Breast epithelium (tissue), 4 donors: ENCODE measurements around the gene PRDM15. TPM values are rescaled to one million over a fixed set of nuclear protein-coding genes. Genes with fewer than 3 reads are reported as not detected.

Experiments used
- DNase-seq, 2 donors: peaks; one replicate each; pipeline ENCODE4 v3.0.0-alpha.2; 2019; ENCODE audit warnings: low spot score in 2 of 2
- H3K27ac ChIP-seq, 2 donors: fragments of 200-600 bp; sonication (generic) in 1 of 2; one replicate each; pipeline ENCODE4 v1.5.1; 2016 to 2019; ENCODE audit warnings: mild to moderate bottlenecking in 1 of 2
- H3K27me3 ChIP-seq, 2 donors: fragments of 200-600 bp; sonication (generic) in 1 of 2; one replicate each; pipeline versions ENCODE4 v1.5.1 to v1.6.0; 2017 to 2019; ENCODE audit warnings: control low read depth in 1 of 2, mild to moderate bottlenecking in 1 of 2
- H3K36me3 ChIP-seq: fragments of 200-600 bp; one replicate; pipeline ENCODE4 v1.5.1; 2019
- H3K4me1 ChIP-seq, 2 donors: fragments of 200-600 bp; sonication (generic); one replicate each; pipeline ENCODE4 v1.5.1; 2016 to 2019; ENCODE audit warnings: control low read depth in 1 of 2
- H3K4me3 ChIP-seq, 3 donors: fragments of 200-600 bp; sonication (generic); 1 replicate in 2 of 3; 2 replicates in 1 of 3; pipeline ENCODE4 v1.5.1; 2016 to 2019; ENCODE audit warnings: mild to moderate bottlenecking in 3 of 3, moderate library complexity in 2 of 3
- H3K9me3 ChIP-seq, 2 donors: fragments of 200-600 bp; sonication (generic) in 1 of 2; one replicate each; pipeline ENCODE4 v1.5.1; 2016 to 2019; ENCODE audit warnings: control low read depth in 1 of 2
- CTCF ChIP-seq, 3 donors: fragments of 450-650 bp; IDR thresholded peaks; one replicate each; pipeline ENCODE4 v1.5.1; 2016 to 2017; ENCODE audit warnings: antibody characterized with exemption in 3 of 3, mild to moderate bottlenecking in 3 of 3, moderate library complexity in 3 of 3
- POLR2A ChIP-seq: fragments of 450-650 bp; IDR thresholded peaks from one replicate; pipeline ENCODE4 v1.6.1; 2016; ENCODE audit warnings: antibody characterized with exemption, mild to moderate bottlenecking, moderate library complexity
- POLR2AphosphoS5 ChIP-seq, 3 donors: sonication (generic); formaldehyde crosslinking; IDR thresholded peaks; one replicate each; pipeline ENCODE4 v1.6.1; 2017; ENCODE audit warnings: antibody characterized with exemption in 3 of 3
- intact Hi-C: fragments of 100-400 bp; cut with DNase I; formaldehyde crosslinking; loops from one replicate; pipeline ENCODE4 v1.15.1; 2023; ENCODE audit warnings: low total_unique reads
- total RNA-seq, 3 donors: library from RNA; depleted of rRNA; stranded (reverse); fragments of >200 nt; gene quantifications; one replicate each; pipeline ENCODE4 v1.1.0, GENCODE V29; 2016

PRDM15 gene
- total RNA-seq, 3 donors from 2014 or later = 6.6 to 14.1 (median 9.2) TPM

GRCh38 chr21:41875086-41875485 is 4.1 kb downstream of the PRDM15 start:
- DNase-seq = no peak
- Histone ChIP-seq H3K27ac (no peak overlapping the region), H3K27me3 (no peaks in the 10 kb centered on the region), H3K9me3 (no peaks in the 10 kb centered on the region), H3K36me3 (no peaks in the 10 kb centered on the region), H3K4me3 (no peak overlapping the region), H3K4me1 (no peaks in the 10 kb centered on the region)
- TF ChIP-seq POLR2A (no peak), POLR2AphosphoS5 (IDR thresholded peaks at IDR 0.05) (no peak), CTCF (IDR thresholded peaks at IDR 0.05) (no peak)
- intact Hi-C loops = no loop called here

- H3K4me3 ChIP-seq = no peak overlapping the region
- intact Hi-C loops = no loop called here
Measured at GRCh38 chr21:41874611-41875010, 4.5 kb downstream of the PRDM15 start.

GRCh38 chr21:41873426-41873825 is 5.7 kb downstream of the PRDM15 start:
- no peak for DNase-seq
- no peaks in the 10 kb centered on the region for H3K4me1 ChIP-seq
- H3K4me3 ChIP-seq = no peak overlapping the region
- no peaks in the 10 kb centered on the region for H3K9me3 ChIP-seq
- H3K27ac ChIP-seq = no peak overlapping the region
- no peaks in the 10 kb centered on the region for H3K36me3 ChIP-seq
- TF ChIP-seq POLR2AphosphoS5 (IDR thresholded peaks at IDR 0.05) = no peak
- no peak for TF ChIP-seq POLR2A
- TF ChIP-seq CTCF (IDR thresholded peaks at IDR 0.05) = no peak
- intact Hi-C loops = no loop called here
- H3K27me3 ChIP-seq = no peaks in the 10 kb centered on the region

More at GRCh38 chr21:41874611-41875010, 4.5 kb downstream of the PRDM15 start:
- Histone ChIP-seq H3K4me1 (no peaks in the 10 kb centered on the region), H3K27ac (no peak overlapping the region), H3K36me3 (no peaks in the 10 kb centered on the region), H3K27me3 (no peaks in the 10 kb centered on the region), H3K9me3 (no peaks in the 10 kb centered on the region)
- TF ChIP-seq POLR2AphosphoS5 (IDR thresholded peaks at IDR 0.05) = no peak
- no peak for TF ChIP-seq CTCF (IDR thresholded peaks at IDR 0.05)
- DNase-seq = no peak

- intact Hi-C loops = no loop called here
- Histone ChIP-seq H3K27ac (no peak overlapping the region), H3K36me3 (no peaks in the 10 kb centered on the region), H3K4me3 (no peak overlapping the region), H3K4me1 (no peaks in the 10 kb centered on the region), H3K9me3 (no peaks in the 10 kb centered on the region), H3K27me3 (no peaks in the 10 kb centered on the region)
- no peak for DNase-seq
- TF ChIP-seq POLR2A = no peak
- TF ChIP-seq CTCF (IDR thresholded peaks at IDR 0.05) = no peak
- TF ChIP-seq POLR2AphosphoS5 (IDR thresholded peaks at IDR 0.05) = no peak
Measured at GRCh38 chr21:41873005-41873404, 6.1 kb downstream of the PRDM15 start.

- no peak overlapping the region for H3K4me3 ChIP-seq
- H3K36me3 ChIP-seq = no peaks in the 10 kb centered on the region
- no peaks in the 10 kb centered on the region for H3K9me3 ChIP-seq
- TF ChIP-seq POLR2A (no peak), POLR2AphosphoS5 (IDR thresholded peaks at IDR 0.05) (no peak), CTCF (IDR thresholded peaks at IDR 0.05) (no peak)
- no peaks in the 10 kb centered on the region for H3K4me1 ChIP-seq
- no peaks in the 10 kb centered on the region for H3K27me3 ChIP-seq
- intact Hi-C loops = no loop called here
- no peak for DNase-seq
- H3K27ac ChIP-seq = no peak overlapping the region
Measured at GRCh38 chr21:41871293-41872030, 7.7 kb downstream of the PRDM15 start.
